Astrocyte (in vitro differentiated cells and primary cell): ENCODE measurements around the gene ITM2C. TPM values are rescaled to one million over a fixed set of nuclear protein-coding genes. Genes with fewer than 3 reads are reported as not detected.
A peak's percentile ranks its signal among the peaks of the same experiment; 100 is the strongest.

Experiments used
- DNase-seq: peaks from one replicate; pipeline ENCODE4 v3.0.0-alpha.2; 2010; ENCODE audit warnings: low read depth
- FAIRE-seq: peaks from 2 replicates; lab custom pipeline; 2011; peaks lifted over from hg19 to GRCh38; lab: Jason Lieb, UNC
- H2AFZ ChIP-seq: 2 replicates; pipeline ENCODE4 v1.6.0; 2012; ENCODE audit warnings: low read depth, low read length, inconsistent platforms
- H3K27ac ChIP-seq: 2 replicates; pipeline ENCODE4 v1.5.1; 2011; ENCODE audit warnings: low read depth, low read length, inconsistent platforms
- H3K27me3 ChIP-seq: 2 replicates; pipeline ENCODE4 v1.6.0; 2011; ENCODE audit warnings: low read length, inconsistent platforms; ENCODE audit not compliant: insufficient read depth
- H3K36me3 ChIP-seq: 2 replicates; pipeline ENCODE4 v1.5.1; 2011; ENCODE audit warnings: low read length, inconsistent platforms; ENCODE audit not compliant: insufficient read depth
- H3K4me1 ChIP-seq: 2 replicates; pipeline ENCODE4 v1.5.1; 2011; ENCODE audit warnings: low read length, inconsistent platforms; ENCODE audit not compliant: insufficient read depth
- H3K4me2 ChIP-seq: 2 replicates; pipeline ENCODE4 v1.6.0; 2012; ENCODE audit warnings: low read length, inconsistent platforms
- H3K4me3 ChIP-seq: 2 replicates; pipeline ENCODE4 v1.5.1; 2011; ENCODE audit warnings: low read depth, mild to moderate bottlenecking, low read length, inconsistent platforms; ENCODE audit not compliant: insufficient read depth
- H3K79me2 ChIP-seq: 2 replicates; pipeline ENCODE4 v1.6.0; 2012; ENCODE audit warnings: mild to moderate bottlenecking, low read length, inconsistent platforms; ENCODE audit not compliant: insufficient read depth
- H3K9ac ChIP-seq: 2 replicates; pipeline ENCODE4 v1.6.0; 2012; ENCODE audit warnings: mild to moderate bottlenecking, low read length, inconsistent platforms
- H3K9me3 ChIP-seq: 2 replicates; pipeline ENCODE4 v1.5.1; 2012; ENCODE audit warnings: low read depth, mild to moderate bottlenecking, low read length, inconsistent platforms; ENCODE audit not compliant: insufficient read depth
- H4K20me1 ChIP-seq: 2 replicates; pipeline ENCODE4 v1.6.0; 2012; ENCODE audit warnings: low read length, inconsistent platforms; ENCODE audit not compliant: insufficient read depth
- H3K27ac Mint-ChIP-seq: one replicate; pipeline ENCODE4 v1.8.0; 2021; ENCODE audit warnings: mild to moderate bottlenecking, mixed read lengths; ENCODE audit not compliant: unreplicated experiment
- H3K27me3 Mint-ChIP-seq: one replicate; pipeline ENCODE4 v1.8.0; 2021; ENCODE audit warnings: low read depth, mixed read lengths; ENCODE audit not compliant: unreplicated experiment
- H3K36me3 Mint-ChIP-seq: one replicate; pipeline ENCODE4 v1.8.0; 2021; ENCODE audit warnings: low read depth, mixed read lengths; ENCODE audit not compliant: unreplicated experiment
- H3K4me1 Mint-ChIP-seq: one replicate; pipeline ENCODE4 v1.8.0; 2021; ENCODE audit warnings: low read depth, mixed read lengths; ENCODE audit not compliant: unreplicated experiment
- H3K4me3 Mint-ChIP-seq: one replicate; pipeline ENCODE4 v1.8.0; 2021; ENCODE audit warnings: mild to moderate bottlenecking, moderate library complexity, mixed read lengths; ENCODE audit not compliant: unreplicated experiment
- H3K9me3 Mint-ChIP-seq: one replicate; pipeline ENCODE4 v1.8.0; 2021; ENCODE audit warnings: mild to moderate bottlenecking, mixed read lengths; ENCODE audit not compliant: unreplicated experiment
- CTCF ChIP-seq: IDR thresholded peaks from 2 replicates; pipeline ENCODE4 v1.5.1; 2011; ENCODE audit warnings: low read depth, mild to moderate bottlenecking, inconsistent platforms, low read length, moderate library complexity; ENCODE audit not compliant: insufficient read depth
- EZH2 ChIP-seq: IDR thresholded peaks from 2 replicates; pipeline ENCODE4 v1.6.1; 2012; ENCODE audit warnings: mild to moderate bottlenecking, low read length, inconsistent platforms; ENCODE audit not compliant: insufficient read depth
- total RNA-seq: library from RNA; stranded (reverse); gene quantifications from 2 replicates; pipeline ENCODE4 v1.2.1, GENCODE V29; 2021

The ITM2C gene
- total RNA-seq, 1 donor from 2014 or later = 458 TPM

- Histone ChIP-seq H3K9ac (no peak overlapping the region), H4K20me1 (peaks cover 23% of the 10 kb centered on the region), H3K4me2 (no peak overlapping the region), H3K4me1 (peaks cover 26% of the 10 kb centered on the region), H3K36me3 (no peaks in the 10 kb centered on the region), H3K4me3 (no peak overlapping the region), H3K27ac (no peak overlapping the region), H2AFZ (peak overlapping the region; percentile 92), H3K79me2 (peaks cover 13% of the 10 kb centered on the region), H3K9me3 (no peaks in the 10 kb centered on the region), H3K27me3 (peaks cover 19% of the 10 kb centered on the region)
- H3K27ac Mint-ChIP-seq = no peak overlapping the region
- H3K4me1 Mint-ChIP-seq = peaks cover 19% of the 10 kb centered on the region
- peaks cover 26% of the 10 kb centered on the region for H3K27me3 Mint-ChIP-seq
- TF ChIP-seq EZH2 = no peak
- no peak for TF ChIP-seq CTCF
- DNase-seq = no peak
- no peaks in the 10 kb centered on the region for H3K36me3 Mint-ChIP-seq
- H3K4me3 Mint-ChIP-seq = peak overlapping the region; percentile 91
- H3K9me3 Mint-ChIP-seq = no peaks in the 10 kb centered on the region
- no peak for FAIRE-seq
These were observed 1.2 kb upstream of the ITM2C start for GRCh38 chr2:230863442-230864121.

- Mint-ChIP-seq H3K36me3 (peaks cover 3% of the 10 kb centered on the region), H3K27me3 (peaks cover 26% of the 10 kb centered on the region), H3K27ac (peak overlapping the region; percentile 42), H3K9me3 (no peaks in the 10 kb centered on the region), H3K4me3 (peak overlapping the region; percentile 91), H3K4me1 (peaks cover 25% of the 10 kb centered on the region)
- FAIRE-seq = no peak
- Histone ChIP-seq H3K79me2 (peaks cover 16% of the 10 kb centered on the region), H3K27ac (no peak overlapping the region), H3K9me3 (no peaks in the 10 kb centered on the region), H3K4me1 (peaks cover 31% of the 10 kb centered on the region), H2AFZ (peak overlapping the region; percentile 92), H4K20me1 (peaks cover 29% of the 10 kb centered on the region), H3K9ac (peak overlapping the region; percentile 57), H3K36me3 (no peaks in the 10 kb centered on the region), H3K27me3 (peaks cover 19% of the 10 kb centered on the region), H3K4me2 (peak overlapping the region; percentile 93), H3K4me3 (peak overlapping the region; percentile 67)
- TF ChIP-seq EZH2 = no peak
- TF ChIP-seq CTCF = no peak
- no peak for DNase-seq
These were observed 579 bp upstream of the ITM2C start for GRCh38 chr2:230864122-230864604.

- Histone ChIP-seq H3K4me2 (peak overlapping the region; percentile 93), H3K4me1 (peaks cover 33% of the 10 kb centered on the region), H2AFZ (peak overlapping the region; percentile 79), H3K9ac (peak overlapping the region; percentile 73), H3K79me2 (peaks cover 20% of the 10 kb centered on the region), H3K4me3 (peak overlapping the region; percentile 67), H3K9me3 (no peaks in the 10 kb centered on the region), H3K36me3 (no peaks in the 10 kb centered on the region), H3K27ac (no peak overlapping the region), H4K20me1 (peaks cover 41% of the 10 kb centered on the region), H3K27me3 (peaks cover 19% of the 10 kb centered on the region)
- Mint-ChIP-seq H3K27ac (peak overlapping the region; percentile 69), H3K4me1 (peaks cover 36% of the 10 kb centered on the region), H3K36me3 (peaks cover 3% of the 10 kb centered on the region), H3K27me3 (peaks cover 26% of the 10 kb centered on the region), H3K9me3 (no peaks in the 10 kb centered on the region), H3K4me3 (peak overlapping the region; percentile 91)
- TF ChIP-seq EZH2 (no peak), CTCF (no peak)
- no peak for DNase-seq
- no peak for FAIRE-seq
These were observed 594 bp downstream of the ITM2C start for GRCh38 chr2:230865307-230865765.
